Cerebellar nuclear complex (tissue), 1 donor: ENCODE data around the gene WDR90.
"Not testable (repeated sequence)": the region's sequence is repeated elsewhere in the genome, so short reads cannot be mapped to it uniquely, and the experiment has no call there.

Experiments
- DNase-seq, 2 experiments: peaks; one replicate each; lab custom pipeline; 2025; lab: John Stamatoyannopoulos, UW

WDR90 gene

GRCh38 chr16:689175-689897 lies 40.2 kb downstream of the WDR90 start:
- DNase-seq, result no peak

DNA sequence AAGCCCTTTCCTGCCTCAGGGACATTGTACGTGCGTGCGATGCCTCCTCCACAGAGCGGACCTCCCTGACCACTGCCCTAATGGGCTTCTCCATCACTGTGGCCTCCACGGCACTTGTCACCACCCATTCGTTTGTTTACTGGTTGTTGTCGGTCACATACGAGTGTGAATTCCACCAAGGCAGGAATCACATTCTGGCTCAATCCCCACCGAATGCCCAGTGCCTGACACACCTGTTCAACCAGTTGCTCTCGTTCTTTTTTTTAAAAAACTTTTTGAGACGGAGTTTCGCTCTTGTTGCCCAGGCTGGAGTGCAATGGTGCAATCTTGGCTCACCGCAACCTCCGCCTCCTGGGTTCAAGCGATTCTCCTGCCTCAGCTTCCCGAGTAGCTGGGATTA lies 42.1 kb downstream of the WDR90 start:
- DNase-seq, result not testable (repeated sequence)

DNA sequence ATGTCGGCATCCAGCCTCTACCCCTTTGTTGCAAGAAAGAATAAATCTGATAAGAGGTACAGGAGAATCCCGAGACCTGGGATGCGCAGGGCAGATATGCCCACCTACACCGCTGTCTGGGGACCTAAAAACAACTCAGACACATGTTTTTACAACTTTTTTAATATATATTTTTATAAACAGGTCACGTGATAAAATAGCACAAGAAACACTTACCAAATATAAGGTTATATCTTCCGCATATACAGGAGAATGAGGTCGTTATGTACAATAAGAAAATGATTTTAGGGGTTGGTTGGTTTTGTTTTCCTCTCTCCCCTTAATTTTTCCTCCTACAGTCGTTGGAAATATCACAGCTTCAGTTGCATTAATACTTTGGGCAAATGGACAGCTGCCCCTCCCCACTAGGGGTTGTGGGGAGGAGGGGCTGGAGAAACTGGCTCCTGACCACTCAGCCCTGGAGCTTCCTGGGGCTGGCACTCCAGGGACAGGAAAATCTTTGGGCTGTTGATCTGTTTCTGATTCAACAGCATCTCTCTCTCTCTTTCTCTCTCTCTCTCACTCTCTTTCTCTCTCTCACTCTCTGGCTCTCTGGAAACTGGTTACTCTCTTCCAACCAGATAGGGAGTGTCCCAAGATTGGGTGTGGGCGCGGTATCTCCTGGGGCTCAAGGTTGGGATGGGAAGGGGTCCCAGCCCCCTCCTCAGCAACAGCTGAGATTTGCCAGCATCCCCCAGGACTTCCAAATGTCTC lies 43.4 kb downstream of the WDR90 start:
- no peak for DNase-seq

DNA sequence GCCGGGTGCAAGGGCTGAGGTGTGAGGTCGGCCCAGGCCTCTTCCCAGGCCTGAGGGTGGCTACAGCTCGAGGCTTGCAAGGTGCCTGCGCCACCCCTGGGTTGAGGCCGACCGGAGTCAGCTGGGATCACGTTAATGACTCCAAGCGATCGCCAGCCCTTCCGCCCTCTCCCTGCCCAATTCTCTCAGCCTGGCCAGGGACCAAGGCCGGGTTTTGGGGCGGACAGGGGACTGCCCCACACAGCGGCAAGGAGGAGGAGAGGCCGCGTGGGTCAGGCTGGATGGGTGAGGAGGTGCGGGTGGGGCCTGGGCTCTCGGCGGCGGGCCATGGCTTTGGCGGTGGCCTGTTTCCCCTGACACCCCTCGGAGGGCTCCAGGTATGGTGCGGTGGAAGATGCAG lies 44.2 kb downstream of the WDR90 start:
- DNase-seq, result no peak

DNA sequence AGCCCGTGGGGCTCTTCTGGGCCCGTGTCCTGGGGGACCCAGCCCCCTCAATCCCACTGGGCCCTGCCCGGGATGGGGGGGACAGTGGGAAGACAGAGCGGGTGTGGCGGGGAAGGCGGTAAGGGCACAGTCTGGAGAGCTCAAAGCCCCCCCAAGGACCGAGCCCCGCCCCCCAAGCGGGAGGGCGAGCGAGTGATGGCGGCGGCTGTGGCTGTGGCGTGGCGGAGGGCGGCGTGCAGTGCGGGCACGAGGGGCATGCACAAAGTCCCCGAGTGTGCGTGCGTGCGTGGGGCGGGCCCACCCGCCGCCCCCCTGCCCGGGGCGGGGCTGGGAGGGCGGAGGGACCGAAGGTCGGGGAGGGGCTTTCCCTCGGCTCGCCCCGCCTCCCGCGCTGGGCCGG lies 44.6 kb downstream of the WDR90 start:
- DNase-seq, result no peak

- no peak for DNase-seq
Observed at GRCh38 chr16:694187-694862, 45.2 kb downstream of the WDR90 start.

DNA sequence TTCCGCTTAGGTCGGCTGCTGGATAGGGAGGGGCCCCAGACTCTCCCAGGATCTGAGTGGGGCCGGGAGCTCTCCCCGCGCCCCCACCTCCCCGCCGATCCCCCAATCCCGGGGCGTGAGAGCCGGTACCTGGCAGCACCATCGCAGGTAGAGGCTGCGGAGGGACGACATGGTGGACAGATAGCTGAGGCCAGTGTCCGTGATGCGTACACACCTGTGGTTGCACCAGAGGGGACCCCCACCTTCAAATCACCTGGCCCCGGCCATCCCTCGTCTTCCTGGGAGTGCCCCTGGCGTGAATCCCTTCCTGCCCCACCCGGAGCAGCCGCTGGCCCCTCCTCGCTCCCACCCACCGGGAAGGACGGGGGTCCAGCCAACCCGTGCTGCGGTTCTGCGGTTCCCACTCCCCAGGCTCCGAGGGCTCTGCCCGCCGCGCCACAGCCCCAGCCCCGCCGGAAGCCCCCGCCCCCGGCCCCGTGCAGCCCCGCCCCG lies 45.7 kb downstream of the WDR90 start:
- DNase-seq, result no peak

DNA sequence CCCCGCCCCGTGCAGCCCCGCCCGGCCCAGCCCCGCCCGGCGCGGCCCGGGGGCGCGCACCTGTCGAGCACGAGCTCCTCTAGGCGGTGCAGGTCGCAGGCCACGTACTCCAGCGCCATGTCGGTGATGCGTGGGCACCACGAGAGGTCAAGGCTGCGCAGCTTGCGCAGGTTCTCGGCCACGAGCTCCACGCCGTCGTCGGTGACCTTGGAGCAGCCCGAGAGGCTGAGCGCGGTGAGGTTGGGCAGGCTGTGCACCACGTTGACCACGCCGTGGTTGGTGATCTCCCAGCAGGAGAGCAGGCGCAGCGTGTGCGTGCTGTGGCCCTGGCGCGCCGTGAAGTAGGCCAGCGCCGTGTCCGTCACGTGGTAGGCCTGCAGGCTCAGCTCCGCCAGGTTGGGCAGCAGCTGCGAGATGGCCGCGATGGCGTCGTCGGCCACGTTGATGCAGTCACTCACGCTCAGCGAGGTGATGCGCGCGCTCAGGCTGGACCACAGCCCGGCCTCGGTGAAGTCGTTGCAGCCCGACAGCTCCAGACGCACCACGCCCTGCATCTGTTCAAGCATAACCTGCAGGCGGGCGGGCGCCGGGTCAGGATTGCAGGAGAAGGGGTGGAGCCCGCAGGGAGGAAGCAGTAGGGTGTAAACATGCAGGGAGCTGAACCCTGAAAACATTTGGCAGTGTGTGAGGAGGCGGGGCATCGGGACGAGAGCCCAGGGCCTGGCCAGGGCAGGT lies 46.4 kb downstream of the WDR90 start:
- DNase-seq, result no peak

GRCh38 chr16:698911-699671 lies 49.9 kb downstream of the WDR90 start:
- no peak for DNase-seq

DNA sequence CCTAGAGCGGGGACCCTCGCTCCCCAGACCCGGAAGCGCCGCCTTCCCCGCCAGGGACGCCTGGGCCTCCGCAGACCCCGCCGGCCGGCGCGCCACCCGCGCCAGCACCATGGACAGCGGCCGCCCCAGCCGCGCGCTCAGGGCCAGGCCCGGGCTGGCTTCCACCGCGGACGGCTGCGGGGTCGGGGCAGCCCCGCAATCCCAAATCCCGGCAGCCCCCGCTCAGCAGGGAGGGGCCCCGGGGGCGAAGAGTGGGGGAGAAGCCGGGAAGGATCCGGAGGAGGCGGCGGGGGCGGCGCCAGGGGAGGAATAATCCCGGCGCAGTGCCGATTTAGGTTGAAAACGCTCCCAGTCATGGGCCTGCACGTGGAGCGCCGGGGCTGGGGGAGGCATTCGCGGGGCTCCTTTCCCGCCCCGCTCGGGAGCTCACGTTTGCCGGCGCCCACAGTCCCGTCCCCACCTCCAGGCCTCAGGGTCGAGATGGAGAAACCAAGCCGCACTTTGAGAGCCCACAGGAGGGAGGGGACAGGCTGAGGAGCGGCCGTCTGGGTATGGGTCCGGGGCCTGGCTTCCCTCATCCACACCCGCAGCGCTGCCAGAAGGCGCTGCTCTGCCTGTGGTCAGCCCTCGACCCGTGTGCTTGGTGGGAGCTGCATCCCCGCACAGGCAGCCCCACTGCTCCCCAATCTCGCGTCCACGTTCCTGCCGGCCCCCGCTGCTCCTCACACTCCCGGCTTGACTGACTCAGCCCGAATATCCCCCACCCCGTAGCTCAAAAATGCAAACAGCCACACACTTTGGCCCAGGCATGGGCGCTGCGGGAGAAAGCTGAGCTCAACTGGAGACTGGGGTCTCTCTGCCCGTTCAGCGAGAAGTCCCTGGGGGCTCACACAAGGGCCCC lies 51.8 kb downstream of the WDR90 start:
- no peak for DNase-seq

DNA sequence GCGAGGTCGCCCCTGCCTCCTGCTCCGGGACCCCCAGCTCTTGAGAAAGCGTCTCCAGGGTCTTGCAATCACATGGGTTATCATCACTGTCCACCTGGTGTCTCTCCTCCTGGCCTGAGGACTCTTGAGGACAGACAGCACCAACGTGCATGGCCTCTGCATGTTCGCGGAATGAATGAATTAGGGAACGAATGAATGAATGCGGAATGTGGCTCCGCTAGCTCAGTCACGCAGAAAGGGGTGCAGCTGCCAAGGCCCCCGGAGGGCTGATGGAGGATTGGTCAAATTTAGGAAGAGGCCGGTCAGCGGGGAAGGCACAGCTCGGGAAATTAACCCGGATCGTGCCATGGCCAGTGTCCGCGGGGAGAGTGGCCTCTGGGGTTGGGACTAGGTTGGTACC lies 53.2 kb downstream of the WDR90 start:
- DNase-seq, result no peak

DNA sequence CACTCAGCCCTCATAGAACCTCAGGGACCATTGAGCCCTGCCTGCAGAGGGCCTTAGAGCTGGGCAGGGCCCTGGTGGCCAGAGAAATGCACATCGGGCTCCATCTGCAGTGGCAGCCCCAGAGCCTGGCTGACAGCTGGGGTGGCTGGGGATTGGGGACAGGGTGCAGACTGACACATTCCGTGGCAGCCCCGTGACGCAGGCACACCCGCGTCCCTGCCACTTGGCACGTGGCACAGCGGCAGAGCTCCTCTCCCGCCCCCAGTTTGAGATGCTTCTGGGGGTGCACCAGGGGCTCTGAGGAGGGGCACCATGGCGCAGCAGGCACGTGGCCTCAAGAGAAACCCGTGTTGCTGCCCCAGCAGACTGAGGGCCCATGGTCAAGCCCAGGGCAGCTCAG lies 54.2 kb downstream of the WDR90 start:
- no peak for DNase-seq

DNA sequence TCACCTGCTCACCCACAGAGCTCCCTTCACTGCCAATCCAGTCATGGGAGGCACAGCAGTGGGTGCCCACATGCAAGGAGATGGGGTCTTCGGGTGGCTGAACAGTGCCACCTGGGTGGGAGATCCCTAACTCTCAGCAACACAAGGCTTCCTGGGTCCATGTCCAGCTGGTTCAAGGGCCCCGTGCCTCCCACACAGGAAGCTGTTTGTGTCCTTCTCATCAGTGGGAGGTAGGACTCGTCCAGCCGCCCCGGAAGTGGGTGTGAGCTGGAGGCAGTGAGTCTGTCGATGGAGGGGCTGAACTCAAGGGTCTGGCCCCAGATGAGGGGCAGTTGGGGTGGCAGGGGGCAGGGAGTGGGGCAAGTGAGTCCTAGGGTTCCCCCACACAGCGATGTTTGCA lies 54.9 kb downstream of the WDR90 start:
- DNase-seq, result no peak

DNA sequence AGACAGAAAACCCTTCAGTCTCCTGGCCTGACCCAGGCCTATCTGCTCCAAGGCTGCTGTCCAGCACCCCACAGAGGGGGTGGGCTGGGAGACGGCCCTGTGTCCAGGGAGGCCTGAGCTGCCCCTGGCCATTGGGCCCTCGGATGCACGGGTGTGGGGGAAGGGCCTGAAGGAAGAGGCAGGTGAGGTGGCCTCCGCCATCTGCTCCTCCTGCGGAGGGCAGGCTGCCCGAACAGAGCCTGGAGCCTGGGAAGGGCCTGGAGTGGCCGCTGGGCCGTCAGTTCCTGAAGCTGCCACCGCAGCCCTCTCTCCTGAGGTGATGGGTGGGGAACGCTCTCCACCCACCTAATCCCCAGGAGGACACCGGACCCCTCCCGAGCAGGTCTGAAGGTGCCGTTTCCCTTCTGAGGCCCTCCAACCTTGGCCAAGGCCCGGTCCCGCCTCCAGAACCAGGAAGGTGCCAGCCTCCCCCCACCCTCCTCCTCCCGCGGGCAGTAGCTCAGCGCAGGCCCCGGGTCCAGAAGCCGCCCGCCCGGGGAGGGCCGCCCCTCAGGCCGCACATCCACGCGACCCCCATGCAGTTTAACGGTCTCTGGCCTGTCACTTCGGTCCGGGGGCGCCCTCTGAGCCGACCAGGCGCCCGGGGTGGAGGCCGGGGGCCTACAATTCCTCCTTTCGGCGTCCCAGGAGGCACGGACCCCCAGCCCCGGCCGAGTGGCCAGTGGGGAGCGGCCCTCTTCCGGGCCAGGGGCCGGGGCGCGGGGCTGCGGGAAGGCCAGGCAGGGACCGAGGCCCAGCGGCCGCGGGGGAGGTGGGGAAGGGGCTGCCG lies 55.6 kb downstream of the WDR90 start:
- no peak for DNase-seq

DNA sequence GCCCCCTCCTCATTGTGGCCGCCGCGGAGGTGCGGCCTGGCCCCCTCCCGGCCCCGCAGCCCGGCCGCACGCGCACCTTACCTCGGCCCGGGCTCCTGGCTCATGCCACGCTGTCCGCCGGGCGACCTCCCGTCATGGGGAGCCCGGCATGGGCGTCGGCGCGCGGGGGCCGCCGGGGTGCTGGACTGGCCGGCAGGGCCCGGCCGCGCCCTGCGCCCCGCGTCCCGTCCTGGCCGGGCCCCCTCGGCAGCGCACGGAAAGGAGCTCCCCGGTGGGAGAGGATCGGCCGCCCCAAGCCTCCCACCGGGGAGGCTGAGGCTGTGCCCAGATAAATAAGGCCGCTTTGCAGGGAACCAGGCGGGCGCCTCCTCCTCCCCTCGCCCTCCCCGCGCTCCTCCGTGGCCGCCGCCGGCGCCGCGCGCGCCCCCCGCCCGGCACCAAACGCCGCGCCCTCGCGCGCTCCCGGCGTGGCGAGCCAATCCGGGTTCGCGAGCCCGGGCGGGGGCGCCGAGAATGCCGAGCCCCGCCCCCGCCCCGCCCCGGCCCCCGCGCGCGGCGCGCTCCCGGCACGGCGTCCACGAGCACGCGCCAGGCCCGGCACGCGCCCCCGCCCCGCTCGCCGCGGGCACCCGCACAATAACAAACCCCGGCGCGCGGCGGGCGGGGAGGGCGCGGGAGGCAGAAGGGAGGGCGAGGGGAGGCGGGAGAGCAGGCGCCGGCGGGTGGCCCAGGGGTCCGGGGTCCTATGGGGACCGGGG lies 56.4 kb downstream of the WDR90 start, which contains the start of gene FBXL16:
FBXL16 (minus strand) TSS at position 371 of the 758 bp plus-strand sequence. CDS start 8,396 bp downstream, outside the sequence.
- no peak for DNase-seq

- DNase-seq, result no peak
Observed at GRCh38 chr16:706189-707061, 57.3 kb downstream of the WDR90 start.

DNA sequence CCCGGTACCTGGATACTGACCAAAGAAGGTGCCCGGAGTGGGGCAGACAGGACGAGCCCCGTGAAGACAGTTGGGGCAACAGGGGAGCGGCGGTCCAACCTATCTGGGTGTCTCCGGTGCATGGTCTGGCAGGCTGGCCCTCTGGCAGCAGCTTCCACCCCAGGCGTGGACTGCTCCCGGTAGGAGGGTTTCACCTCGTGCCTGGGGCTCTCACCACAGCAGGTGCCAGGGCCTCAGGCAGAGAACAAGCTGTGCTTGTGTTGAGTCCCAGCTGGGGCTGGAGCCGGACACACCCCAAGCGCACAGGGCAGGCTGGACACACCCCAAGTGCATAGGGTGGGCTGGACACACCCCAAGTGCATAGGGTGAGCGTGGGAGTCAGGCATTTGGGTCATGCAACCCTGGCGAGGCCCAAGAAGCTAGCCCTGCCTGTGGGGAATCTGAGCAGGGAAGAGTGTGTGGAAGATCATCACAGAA lies 57.9 kb downstream of the WDR90 start:
- no peak for DNase-seq
